ENCODE measurements around the gene WDR93. TPM values are rescaled to one million over a fixed set of nuclear protein-coding genes. Genes with fewer than 3 reads are reported as not detected.

WDR93 gene
- total RNA-seq, 4 donors from 2014 or later, result 1.5 TPM; not detected in 3

GRCh38 chr15:89755701-89756100 lies 65.1 kb downstream of the WDR93 start:
- H3K27ac ChIP-seq, result no peak overlapping the region
- intact Hi-C loops (cut with DNase I; ENCODE audit: low total_unique reads), result loop anchor here (5.0 kb wide), 1 partner anchor 117 kb away; no protein-coding TSS in a partner anchor
- H3K9me3 ChIP-seq, result no peaks in the 10 kb centered on the region
- TF ChIP-seq, protein P1, sequence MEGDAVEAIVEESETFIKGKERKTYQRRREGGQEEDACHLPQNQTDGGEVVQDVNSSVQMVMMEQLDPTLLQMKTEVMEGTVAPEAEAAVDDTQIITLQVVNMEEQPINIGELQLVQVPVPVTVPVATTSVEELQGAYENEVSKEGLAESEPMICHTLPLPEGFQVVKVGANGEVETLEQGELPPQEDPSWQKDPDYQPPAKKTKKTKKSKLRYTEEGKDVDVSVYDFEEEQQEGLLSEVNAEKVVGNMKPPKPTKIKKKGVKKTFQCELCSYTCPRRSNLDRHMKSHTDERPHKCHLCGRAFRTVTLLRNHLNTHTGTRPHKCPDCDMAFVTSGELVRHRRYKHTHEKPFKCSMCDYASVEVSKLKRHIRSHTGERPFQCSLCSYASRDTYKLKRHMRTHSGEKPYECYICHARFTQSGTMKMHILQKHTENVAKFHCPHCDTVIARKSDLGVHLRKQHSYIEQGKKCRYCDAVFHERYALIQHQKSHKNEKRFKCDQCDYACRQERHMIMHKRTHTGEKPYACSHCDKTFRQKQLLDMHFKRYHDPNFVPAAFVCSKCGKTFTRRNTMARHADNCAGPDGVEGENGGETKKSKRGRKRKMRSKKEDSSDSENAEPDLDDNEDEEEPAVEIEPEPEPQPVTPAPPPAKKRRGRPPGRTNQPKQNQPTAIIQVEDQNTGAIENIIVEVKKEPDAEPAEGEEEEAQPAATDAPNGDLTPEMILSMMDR (IDR thresholded peaks at IDR 0.05), result no peak
- TF ChIP-seq POLR2A (IDR thresholded peaks at IDR 0.05), result no peak
- H3K4me1 ChIP-seq, result no peaks in the 10 kb centered on the region
- no peak overlapping the region for H3K4me3 ChIP-seq
- H3K27me3 ChIP-seq, result no peaks in the 10 kb centered on the region
- no peak for DNase-seq
- H3K36me3 ChIP-seq, result no peaks in the 10 kb centered on the region

- Histone ChIP-seq H3K27ac (no peak overlapping the region), H3K4me3 (no peak overlapping the region), H3K9me3 (no peaks in the 10 kb centered on the region), H3K4me1 (no peaks in the 10 kb centered on the region), H3K36me3 (no peaks in the 10 kb centered on the region), H3K27me3 (no peaks in the 10 kb centered on the region)
- TF ChIP-seq POLR2A (IDR thresholded peaks at IDR 0.05), result no peak
- TF ChIP-seq, protein P1 (IDR thresholded peaks at IDR 0.05), result no peak
- intact Hi-C loops (cut with DNase I; ENCODE audit: low total_unique reads), result loop anchor here (5.0 kb wide), 1 partner anchor 115 kb away; no protein-coding TSS in a partner anchor
- no peak for DNase-seq
Measured at GRCh38 chr15:89756897-89757296, 66.3 kb downstream of the WDR93 start.

GRCh38 chr15:89758283-89758682 lies 67.7 kb downstream of the WDR93 start:
- no peak for DNase-seq
- intact Hi-C loops (cut with DNase I; ENCODE audit: low total_unique reads), result loop anchor here (5.0 kb wide), 1 partner anchor 114 kb away; no protein-coding TSS in a partner anchor
- TF ChIP-seq, protein P1 (IDR thresholded peaks at IDR 0.05), result no peak
- TF ChIP-seq POLR2A (IDR thresholded peaks at IDR 0.05), result no peak

GRCh38 chr15:89758981-89759380 lies 68.4 kb downstream of the WDR93 start:
- TF ChIP-seq, protein P1 (IDR thresholded peaks at IDR 0.05), result no peak
- no peak for TF ChIP-seq POLR2A (IDR thresholded peaks at IDR 0.05)
- H3K9me3 ChIP-seq, result no peaks in the 10 kb centered on the region
- DNase-seq, result no peak
- H3K4me1 ChIP-seq, result no peaks in the 10 kb centered on the region
- no peak overlapping the region for H3K27ac ChIP-seq
- no peaks in the 10 kb centered on the region for H3K27me3 ChIP-seq
- no peak overlapping the region for H3K4me3 ChIP-seq
- intact Hi-C loops (cut with DNase I; ENCODE audit: low total_unique reads), result loop anchor here (5.0 kb wide), 1 partner anchor 113 kb away; no protein-coding TSS in a partner anchor
- H3K36me3 ChIP-seq, result no peaks in the 10 kb centered on the region

More at GRCh38 chr15:89758283-89758682, 67.7 kb downstream of the WDR93 start:
- Histone ChIP-seq H3K27ac (no peak overlapping the region), H3K9me3 (no peaks in the 10 kb centered on the region), H3K36me3 (no peaks in the 10 kb centered on the region), H3K27me3 (no peaks in the 10 kb centered on the region), H3K4me3 (no peak overlapping the region), H3K4me1 (no peaks in the 10 kb centered on the region)

DNA sequence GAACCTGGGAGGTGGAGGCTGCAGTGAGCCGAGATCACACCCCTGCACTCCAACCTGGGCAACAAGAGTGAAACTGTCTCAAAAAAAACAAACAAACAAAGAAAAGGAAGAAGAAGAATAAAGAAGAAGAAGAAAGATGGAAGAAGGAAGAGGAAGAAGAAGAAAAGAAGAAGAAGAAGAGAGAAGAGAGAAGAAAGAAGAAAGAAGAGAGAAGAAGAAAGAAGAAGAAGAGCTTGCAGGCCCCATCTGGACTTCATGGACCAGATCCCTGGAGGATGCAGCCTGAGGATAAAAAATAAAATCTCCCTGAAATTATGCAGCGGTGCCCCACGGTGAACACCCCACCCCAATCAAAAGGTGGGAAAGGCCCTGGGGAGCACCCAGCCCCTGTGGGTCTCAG lies 69.2 kb downstream of the WDR93 start:
- no peak overlapping the region for H3K27ac ChIP-seq
- intact Hi-C loops (cut with DNase I; ENCODE audit: low total_unique reads), result loop anchor here (5.0 kb wide), 1 partner anchor 112 kb away; no protein-coding TSS in a partner anchor

More for the DNA sequence above, 69.2 kb downstream of the WDR93 start:
- DNase-seq, result no peak
- no peaks in the 10 kb centered on the region for H3K4me1 ChIP-seq
- H3K4me3 ChIP-seq, result no peak overlapping the region
- H3K9me3 ChIP-seq, result no peaks in the 10 kb centered on the region
- H3K36me3 ChIP-seq, result no peaks in the 10 kb centered on the region
- H3K27me3 ChIP-seq, result no peaks in the 10 kb centered on the region
- TF ChIP-seq, protein P1 (IDR thresholded peaks at IDR 0.05), result no peak
- TF ChIP-seq POLR2A (IDR thresholded peaks at IDR 0.05), result no peak

All from uterus (tissue), 4 donors.